ENCODE measurements around the gene TPSB2. TPM values are rescaled to one million over a fixed set of nuclear protein-coding genes. Genes with fewer than 3 reads are reported as not detected.

Gene TPSB2
- polyA plus RNA-seq, 3 donors: not detected

DNA sequence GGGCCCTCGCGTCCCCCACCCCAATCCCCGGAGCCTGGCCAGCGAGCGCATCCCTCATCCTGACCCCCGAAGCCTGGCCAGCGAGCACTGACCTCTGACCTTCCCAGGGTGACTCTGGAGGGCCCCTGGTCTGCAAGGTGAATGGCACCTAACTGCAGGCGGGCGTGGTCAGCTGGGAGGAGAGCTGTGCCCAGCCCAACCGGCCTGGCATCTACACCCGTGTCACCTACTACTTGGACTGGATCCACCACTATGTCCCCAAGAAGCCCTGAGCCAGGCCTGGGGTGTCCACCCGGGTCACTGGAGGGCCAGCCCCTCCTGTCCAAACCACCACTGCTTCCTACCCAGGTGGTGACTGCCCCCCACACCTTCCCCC lies 28.2 kb upstream of the TPSB2 start:
- Mint-ChIP-seq H3K27me3 (ENCODE audit: low read depth in 3 of 3) (peaks cover 28 to 54% (median 30%) of the 10 kb centered on the region in 3 donors), H3K36me3 (no peaks in the 10 kb centered on the region), H3K4me3 (no peak overlapping the region), H3K27ac (no peak overlapping the region), H3K9me3 (peaks cover 0 to 4% (median 0%) of the 10 kb centered on the region in 7 donors), H3K4me1 (peaks cover 4% of the 10 kb centered on the region)
- H3K4me3 ChIP-seq (replicated peaks in 1 of 3; ENCODE audit: low read depth in 2 of 3, low read length in 3 of 3): no peak overlapping the region
- no peaks in the 10 kb centered on the region for H3K4me1 ChIP-seq (ENCODE audit: control insufficient read depth in 1 of 2, insufficient read depth in 2 of 2, low read length in 2 of 2)
- H3K27me3 ChIP-seq (ENCODE audit: control insufficient read depth in 2 of 2, insufficient read depth in 2 of 2, low read length in 2 of 2): peaks cover 0 to 41% of the 10 kb centered on the region in 2 donors
- H3K4me2 ChIP-seq (replicated peaks; ENCODE audit: extremely low read depth, low read length, poor library complexity, severe bottlenecking): no peak overlapping the region
- 82% methylated on average over 10 of the region's 12 CpGs for WGBS (ENCODE audit: insufficient coverage)
- TF ChIP-seq, protein P1, sequence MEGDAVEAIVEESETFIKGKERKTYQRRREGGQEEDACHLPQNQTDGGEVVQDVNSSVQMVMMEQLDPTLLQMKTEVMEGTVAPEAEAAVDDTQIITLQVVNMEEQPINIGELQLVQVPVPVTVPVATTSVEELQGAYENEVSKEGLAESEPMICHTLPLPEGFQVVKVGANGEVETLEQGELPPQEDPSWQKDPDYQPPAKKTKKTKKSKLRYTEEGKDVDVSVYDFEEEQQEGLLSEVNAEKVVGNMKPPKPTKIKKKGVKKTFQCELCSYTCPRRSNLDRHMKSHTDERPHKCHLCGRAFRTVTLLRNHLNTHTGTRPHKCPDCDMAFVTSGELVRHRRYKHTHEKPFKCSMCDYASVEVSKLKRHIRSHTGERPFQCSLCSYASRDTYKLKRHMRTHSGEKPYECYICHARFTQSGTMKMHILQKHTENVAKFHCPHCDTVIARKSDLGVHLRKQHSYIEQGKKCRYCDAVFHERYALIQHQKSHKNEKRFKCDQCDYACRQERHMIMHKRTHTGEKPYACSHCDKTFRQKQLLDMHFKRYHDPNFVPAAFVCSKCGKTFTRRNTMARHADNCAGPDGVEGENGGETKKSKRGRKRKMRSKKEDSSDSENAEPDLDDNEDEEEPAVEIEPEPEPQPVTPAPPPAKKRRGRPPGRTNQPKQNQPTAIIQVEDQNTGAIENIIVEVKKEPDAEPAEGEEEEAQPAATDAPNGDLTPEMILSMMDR (IDR thresholded peaks at IDR 0.05): no peak
- no peaks in the 10 kb centered on the region for H3K36me3 ChIP-seq (replicated peaks in 1 of 2; ENCODE audit: control insufficient read depth in 1 of 2, insufficient read depth in 2 of 2, low read length in 2 of 2)
- H3K9me3 ChIP-seq (replicated peaks in 1 of 2; ENCODE audit: control insufficient read depth in 1 of 2, insufficient read depth in 1 of 2, low read length in 2 of 2): no peaks in the 10 kb centered on the region
- no peak overlapping the region for H3K9ac ChIP-seq (ENCODE audit: insufficient read depth, low read length, poor library complexity, severe bottlenecking)
- H3K27ac ChIP-seq (ENCODE audit: low read depth in 1 of 2, low read length in 2 of 2): no peak overlapping the region
- intact Hi-C loops (cut with micrococcal nuclease): no loop called here
- DNase-seq: no peak
- no peaks in the 10 kb centered on the region for H4K20me1 ChIP-seq (ENCODE audit: insufficient read depth, low read length)
- no peaks in the 10 kb centered on the region for H3K79me2 ChIP-seq (ENCODE audit: insufficient read depth, low read length)
- no peak overlapping the region for H2AFZ ChIP-seq (ENCODE audit: insufficient read depth, low read depth, low read length, poor library complexity, severe bottlenecking)

DNA sequence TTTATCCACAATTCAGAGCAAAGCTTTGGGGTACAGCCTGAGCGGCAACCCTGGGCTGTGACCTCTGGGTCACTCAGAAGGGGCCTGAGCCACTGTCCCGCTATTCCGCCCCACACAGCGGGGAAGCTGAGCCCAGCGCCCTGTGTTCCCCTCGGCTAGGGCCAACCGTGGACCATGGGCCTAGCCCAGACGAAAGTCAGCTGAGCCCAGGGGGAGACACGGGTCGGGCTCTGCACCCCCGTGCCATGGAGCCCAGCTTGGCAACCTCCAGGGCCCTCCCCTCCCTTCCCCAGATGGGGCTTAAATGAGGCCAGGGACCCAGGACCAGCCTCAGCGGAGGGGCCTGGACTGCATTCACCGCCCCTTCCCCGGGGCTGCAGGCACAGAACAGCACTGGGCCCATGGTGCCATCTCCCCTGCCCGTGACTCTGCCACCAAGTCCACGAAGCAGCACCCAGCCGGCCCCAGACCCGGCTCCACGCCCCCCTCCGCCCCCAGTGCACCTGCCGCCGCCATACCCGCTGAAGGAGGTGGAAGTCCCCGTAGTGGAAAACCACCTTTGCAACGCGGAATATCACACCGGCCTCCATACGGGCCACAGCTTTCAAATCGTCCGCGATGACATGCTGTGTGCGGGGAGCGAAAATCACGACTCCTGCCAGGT lies 27.7 kb upstream of the TPSB2 start:
- Histone ChIP-seq H3K9ac (ENCODE audit: insufficient read depth, low read length, poor library complexity, severe bottlenecking) (no peak overlapping the region), H3K4me2 (replicated peaks; ENCODE audit: extremely low read depth, low read length, poor library complexity, severe bottlenecking) (no peak overlapping the region), H4K20me1 (ENCODE audit: insufficient read depth, low read length) (no peaks in the 10 kb centered on the region), H3K9me3 (replicated peaks in 1 of 2; ENCODE audit: control insufficient read depth in 1 of 2, insufficient read depth in 1 of 2, low read length in 2 of 2) (no peaks in the 10 kb centered on the region), H3K27me3 (ENCODE audit: control insufficient read depth in 2 of 2, insufficient read depth in 2 of 2, low read length in 2 of 2) (peaks cover 0 to 38% of the 10 kb centered on the region in 2 donors), H3K4me1 (ENCODE audit: control insufficient read depth in 1 of 2, insufficient read depth in 2 of 2, low read length in 2 of 2) (no peaks in the 10 kb centered on the region), H3K36me3 (replicated peaks in 1 of 2; ENCODE audit: control insufficient read depth in 1 of 2, insufficient read depth in 2 of 2, low read length in 2 of 2) (no peaks in the 10 kb centered on the region), H3K4me3 (replicated peaks in 1 of 3; ENCODE audit: low read depth in 2 of 3, low read length in 3 of 3) (no peak overlapping the region), H3K79me2 (ENCODE audit: insufficient read depth, low read length) (no peaks in the 10 kb centered on the region), H3K27ac (ENCODE audit: low read depth in 1 of 2, low read length in 2 of 2) (no peak overlapping the region), H2AFZ (ENCODE audit: insufficient read depth, low read depth, low read length, poor library complexity, severe bottlenecking) (no peak overlapping the region)
- WGBS (ENCODE audit: insufficient coverage): 86% methylated on average over 33 of the region's 34 CpGs
- intact Hi-C loops (cut with micrococcal nuclease): no loop called here
- H3K4me3 Mint-ChIP-seq: no peak overlapping the region
- TF ChIP-seq, protein P1 (IDR thresholded peaks at IDR 0.05): no peak
- H3K36me3 Mint-ChIP-seq: no peaks in the 10 kb centered on the region
- peaks cover 0 to 4% (median 0%) of the 10 kb centered on the region in 7 donors for H3K9me3 Mint-ChIP-seq
- DNase-seq: no peak
- H3K27ac Mint-ChIP-seq: no peak overlapping the region
- H3K4me1 Mint-ChIP-seq: peaks cover 4% of the 10 kb centered on the region
- peaks cover 28 to 49% (median 28%) of the 10 kb centered on the region in 3 donors for H3K27me3 Mint-ChIP-seq (ENCODE audit: low read depth in 3 of 3)
